Activated T-helper 17 cell treated with anti-CD3 and anti-CD28 coated beads, Interleukin-2, amount 50 U/mL, for 72 hours (primary cell): ENCODE measurements around the gene PTGER2. TPM values are rescaled to one million over a fixed set of nuclear protein-coding genes. Genes with fewer than 3 reads are reported as not detected.
A peak's percentile ranks its signal among the peaks of the same experiment; 100 is the strongest.

Experiments used
- ATAC-seq: fragments of 150-1000 bp; cut with Tn5 transposase; replicated peaks from 2 replicates; pipeline ENCODE4 v1.10.0; 2021; ENCODE audit warnings: mild to moderate bottlenecking, moderate library complexity
- H3K27ac Mint-ChIP-seq: one replicate; pipeline ENCODE4 v1.8.0; 2022; ENCODE audit warnings: mixed read lengths
- H3K27me3 Mint-ChIP-seq: one replicate; pipeline ENCODE4 v1.8.0; 2022; ENCODE audit warnings: mixed read lengths
- H3K36me3 Mint-ChIP-seq: one replicate; pipeline ENCODE4 v1.8.0; 2022; ENCODE audit warnings: low read depth, mild to moderate bottlenecking, mixed read lengths
- H3K4me1 Mint-ChIP-seq: one replicate; pipeline ENCODE4 v1.8.0; 2022; ENCODE audit warnings: mixed read lengths
- H3K4me3 Mint-ChIP-seq: one replicate; pipeline ENCODE4 v1.8.0; 2022; ENCODE audit warnings: mild to moderate bottlenecking, mixed read lengths
- H3K9me3 Mint-ChIP-seq: one replicate; pipeline ENCODE4 v1.8.0; 2022; ENCODE audit warnings: mixed read lengths
- total RNA-seq, 2 donors: library from RNA; stranded (reverse); gene quantifications; one replicate each; pipeline ENCODE4 v1.2.3, GENCODE V29; 2022

The PTGER2 gene
- total RNA-seq, 2 donors from 2014 or later, result 8.3 to 10.3 TPM

GRCh38 chr14:52318062-52318461 lies 4.0 kb downstream of the PTGER2 start:
- H3K27ac Mint-ChIP-seq, result no peak overlapping the region
- H3K4me3 Mint-ChIP-seq, result peak overlapping the region; percentile 99
- H3K27me3 Mint-ChIP-seq, result no peaks in the 10 kb centered on the region
- peaks cover 7% of the 10 kb centered on the region for H3K9me3 Mint-ChIP-seq
- ATAC-seq, result no peak
- peaks cover 59% of the 10 kb centered on the region for H3K36me3 Mint-ChIP-seq
- peaks cover 23% of the 10 kb centered on the region for H3K4me1 Mint-ChIP-seq

- peaks cover 17% of the 10 kb centered on the region for H3K4me1 Mint-ChIP-seq
Measured at GRCh38 chr14:52318826-52319645, 4.9 kb downstream of the PTGER2 start.

GRCh38 chr14:52319919-52320318 lies 5.8 kb downstream of the PTGER2 start:
- H3K36me3 Mint-ChIP-seq, result peaks cover 57% of the 10 kb centered on the region
- no peaks in the 10 kb centered on the region for H3K27me3 Mint-ChIP-seq
- ATAC-seq, result no peak
- peaks cover 24% of the 10 kb centered on the region for H3K4me1 Mint-ChIP-seq
- H3K4me3 Mint-ChIP-seq, result peak overlapping the region; percentile 99
- no peak overlapping the region for H3K27ac Mint-ChIP-seq
- peaks cover 7% of the 10 kb centered on the region for H3K9me3 Mint-ChIP-seq

More at GRCh38 chr14:52318826-52319645, 4.9 kb downstream of the PTGER2 start:
- no peak overlapping the region for H3K27ac Mint-ChIP-seq
- peaks cover 7% of the 10 kb centered on the region for H3K9me3 Mint-ChIP-seq
- H3K4me3 Mint-ChIP-seq, result peak overlapping the region; percentile 99
- H3K27me3 Mint-ChIP-seq, result no peaks in the 10 kb centered on the region
- peaks cover 59% of the 10 kb centered on the region for H3K36me3 Mint-ChIP-seq
- ATAC-seq, result peak; percentile 24

- Mint-ChIP-seq H3K36me3 (peaks cover 75% of the 10 kb centered on the region), H3K27me3 (no peaks in the 10 kb centered on the region), H3K27ac (peak overlapping the region; percentile 8), H3K9me3 (peaks cover 7% of the 10 kb centered on the region), H3K4me1 (peaks cover 47% of the 10 kb centered on the region), H3K4me3 (peak overlapping the region; percentile 40)
- peak; percentile 85 for ATAC-seq
Measured at GRCh38 chr14:52325126-52325525, 11.0 kb downstream of the PTGER2 start.

- H3K4me1 Mint-ChIP-seq, result peaks cover 46% of the 10 kb centered on the region
- no peak for ATAC-seq
- peaks cover 7% of the 10 kb centered on the region for H3K9me3 Mint-ChIP-seq
- peak overlapping the region; percentile 40 for H3K4me3 Mint-ChIP-seq
- H3K27ac Mint-ChIP-seq, result peak overlapping the region; percentile 8
- H3K36me3 Mint-ChIP-seq, result peaks cover 73% of the 10 kb centered on the region
- H3K27me3 Mint-ChIP-seq, result no peaks in the 10 kb centered on the region
Measured at GRCh38 chr14:52325630-52326029, 11.5 kb downstream of the PTGER2 start.

GRCh38 chr14:52327374-52328226 lies 13.5 kb downstream of the PTGER2 start:
- Mint-ChIP-seq H3K27ac (peak overlapping the region; percentile 77), H3K9me3 (no peaks in the 10 kb centered on the region), H3K36me3 (peaks cover 60% of the 10 kb centered on the region), H3K27me3 (no peaks in the 10 kb centered on the region), H3K4me3 (peak overlapping the region; percentile 64), H3K4me1 (peaks cover 53% of the 10 kb centered on the region)
- ATAC-seq, result peak; percentile 67

GRCh38 chr14:52328276-52328675 lies 14.2 kb downstream of the PTGER2 start:
- peak; percentile 7 for ATAC-seq
- Mint-ChIP-seq H3K4me3 (peak overlapping the region; percentile 64), H3K27me3 (no peaks in the 10 kb centered on the region), H3K4me1 (peaks cover 53% of the 10 kb centered on the region), H3K36me3 (peaks cover 54% of the 10 kb centered on the region), H3K27ac (peak overlapping the region; percentile 77), H3K9me3 (no peaks in the 10 kb centered on the region)

GRCh38 chr14:52329678-52330369 lies 15.7 kb downstream of the PTGER2 start:
- peak; percentile 47 for ATAC-seq
- peak overlapping the region; percentile 17 for H3K27ac Mint-ChIP-seq
- H3K4me1 Mint-ChIP-seq, result peaks cover 44% of the 10 kb centered on the region

GRCh38 chr14:52332269-52332668 lies 18.2 kb downstream of the PTGER2 start:
- H3K4me1 Mint-ChIP-seq, result peaks cover 27% of the 10 kb centered on the region
- no peak overlapping the region for H3K27ac Mint-ChIP-seq
- no peaks in the 10 kb centered on the region for H3K9me3 Mint-ChIP-seq
- H3K4me3 Mint-ChIP-seq, result no peak overlapping the region
- peaks cover 31% of the 10 kb centered on the region for H3K36me3 Mint-ChIP-seq
- H3K27me3 Mint-ChIP-seq, result no peaks in the 10 kb centered on the region
- ATAC-seq, result no peak

More at GRCh38 chr14:52329678-52330369, 15.7 kb downstream of the PTGER2 start:
- Mint-ChIP-seq H3K9me3 (no peaks in the 10 kb centered on the region), H3K36me3 (peaks cover 50% of the 10 kb centered on the region), H3K4me3 (peak overlapping the region; percentile 49), H3K27me3 (no peaks in the 10 kb centered on the region)

GRCh38 chr14:52333108-52333507 lies 19.0 kb downstream of the PTGER2 start:
- peaks cover 19% of the 10 kb centered on the region for H3K4me1 Mint-ChIP-seq
- no peaks in the 10 kb centered on the region for H3K27me3 Mint-ChIP-seq
- H3K27ac Mint-ChIP-seq, result no peak overlapping the region
- no peak for ATAC-seq
- peaks cover 23% of the 10 kb centered on the region for H3K36me3 Mint-ChIP-seq
- H3K4me3 Mint-ChIP-seq, result no peak overlapping the region
- H3K9me3 Mint-ChIP-seq, result no peaks in the 10 kb centered on the region

GRCh38 chr14:52333823-52334657 lies 19.9 kb downstream of the PTGER2 start:
- Mint-ChIP-seq H3K27ac (no peak overlapping the region), H3K9me3 (no peaks in the 10 kb centered on the region), H3K36me3 (peaks cover 19% of the 10 kb centered on the region), H3K27me3 (no peaks in the 10 kb centered on the region), H3K4me3 (no peak overlapping the region), H3K4me1 (peaks cover 18% of the 10 kb centered on the region)
- no peak for ATAC-seq

- Mint-ChIP-seq H3K27me3 (no peaks in the 10 kb centered on the region), H3K4me3 (no peak overlapping the region), H3K9me3 (no peaks in the 10 kb centered on the region), H3K4me1 (peaks cover 14% of the 10 kb centered on the region), H3K36me3 (no peaks in the 10 kb centered on the region), H3K27ac (no peak overlapping the region)
- ATAC-seq, result no peak
Measured at GRCh38 chr14:52336241-52336640, 22.1 kb downstream of the PTGER2 start.

- Mint-ChIP-seq H3K9me3 (no peaks in the 10 kb centered on the region), H3K36me3 (no peaks in the 10 kb centered on the region), H3K27me3 (no peaks in the 10 kb centered on the region), H3K4me1 (peaks cover 7% of the 10 kb centered on the region), H3K4me3 (no peak overlapping the region), H3K27ac (no peak overlapping the region)
- peak; percentile 76 for ATAC-seq
Measured at GRCh38 chr14:52338051-52338681, 24.1 kb downstream of the PTGER2 start.
